ENCODE data around the gene KLHL29. TPM values are rescaled to one million over a fixed set of nuclear protein-coding genes. Genes with fewer than 3 reads are reported as not detected.

KLHL29 gene
- total RNA-seq, 1 experiment from 2014 or later = 2.4 TPM

DNA sequence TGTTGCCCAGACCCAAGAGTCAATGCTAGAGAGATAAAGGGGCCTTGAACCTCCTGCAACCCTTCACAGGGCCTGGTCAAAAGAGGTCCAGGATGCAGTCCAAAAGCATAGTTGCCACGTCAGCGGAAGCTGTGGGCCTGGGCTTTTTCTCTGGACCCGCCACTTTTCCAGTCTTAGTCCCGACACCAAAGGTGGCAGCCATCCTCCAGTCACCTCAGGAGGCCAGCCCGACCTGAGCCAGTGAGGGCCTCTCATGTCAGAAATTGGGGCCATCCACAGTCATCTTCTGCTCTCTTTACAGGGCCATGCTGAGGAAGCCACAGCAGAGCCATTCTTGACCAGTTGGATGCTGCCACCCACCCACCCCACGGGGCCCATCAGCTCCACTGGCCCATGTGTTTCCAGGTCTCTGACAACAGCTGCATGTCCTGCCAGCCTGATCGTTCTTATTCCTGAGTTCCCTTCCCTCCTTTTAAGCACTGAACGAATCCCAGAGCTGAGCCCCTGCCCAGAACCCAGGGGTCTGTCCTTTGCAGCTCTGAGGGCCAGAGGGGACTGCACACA lies 34.1 kb upstream of the KLHL29 start:
- no peak overlapping the region for H4K8ac ChIP-seq (replicated peaks; ENCODE audit: insufficient read length, low read depth, low read length)
- no peak overlapping the region for H2AK5ac ChIP-seq (ENCODE audit: insufficient read length, low read length)
- no peak overlapping the region for H3K56ac ChIP-seq (ENCODE audit: insufficient read length, low read depth, low read length)
- Mint-ChIP-seq H3K4me3 (no peak overlapping the region), H3K27ac (no peak overlapping the region; a peak in 1 of 7 replicates), H3K4me1 (peaks cover 2 to 8% of the 10 kb centered on the region in 2 experiments; a peak in 2 of 4 replicates), H3K9me3 (no peaks in the 10 kb centered on the region; a peak in 1 of 5 replicates), H3K27me3 (ENCODE audit: low read depth) (peaks cover 34% of the 10 kb centered on the region), H3K36me3 (ENCODE audit: insufficient read depth in 1 of 3, low read depth in 3 of 3) (no peaks in the 10 kb centered on the region; a peak in 2 of 7 replicates)
- no peak overlapping the region for H3K18ac ChIP-seq (ENCODE audit: insufficient read length, low read depth, low read length)
- no peak overlapping the region for H3K4me2 ChIP-seq (ENCODE audit: insufficient read depth, insufficient read length, low read length)
- H3K79me2 ChIP-seq (ENCODE audit: insufficient read depth, low read length) = no peaks in the 10 kb centered on the region
- H2BK120ac ChIP-seq (ENCODE audit: low read depth, low read length, poor library complexity, severe bottlenecking) = no peak overlapping the region
- no peak overlapping the region for H3K9ac ChIP-seq (ENCODE audit: extremely low read depth, insufficient read length, low read length)
- no CpG with 5 or more reads among the region's 8 CpGs for WGBS (ENCODE audit: extremely low coverage, insufficient read length, low lambda C conversion rate)
- H2BK15ac ChIP-seq (ENCODE audit: low read depth, low read length) = no peak overlapping the region
- no peaks in the 10 kb centered on the region for H3K23me2 ChIP-seq (ENCODE audit: insufficient read length, low read depth, low read length, poor library complexity, severe bottlenecking)
- no peak overlapping the region for H3K23ac ChIP-seq (ENCODE audit: insufficient read length, low read depth, low read length)
- no peak overlapping the region for H3K14ac ChIP-seq (ENCODE audit: insufficient read depth, low read length)
- no peak overlapping the region for H3K27ac ChIP-seq (ENCODE audit: insufficient read length, low read depth, low read length)
- H4K20me1 ChIP-seq (ENCODE audit: control insufficient read depth, insufficient read depth, insufficient read length) = no peaks in the 10 kb centered on the region
- H2BK20ac ChIP-seq (ENCODE audit: low read depth, low read length, poor library complexity, severe bottlenecking) = no peak overlapping the region
- TF ChIP-seq, protein P1, sequence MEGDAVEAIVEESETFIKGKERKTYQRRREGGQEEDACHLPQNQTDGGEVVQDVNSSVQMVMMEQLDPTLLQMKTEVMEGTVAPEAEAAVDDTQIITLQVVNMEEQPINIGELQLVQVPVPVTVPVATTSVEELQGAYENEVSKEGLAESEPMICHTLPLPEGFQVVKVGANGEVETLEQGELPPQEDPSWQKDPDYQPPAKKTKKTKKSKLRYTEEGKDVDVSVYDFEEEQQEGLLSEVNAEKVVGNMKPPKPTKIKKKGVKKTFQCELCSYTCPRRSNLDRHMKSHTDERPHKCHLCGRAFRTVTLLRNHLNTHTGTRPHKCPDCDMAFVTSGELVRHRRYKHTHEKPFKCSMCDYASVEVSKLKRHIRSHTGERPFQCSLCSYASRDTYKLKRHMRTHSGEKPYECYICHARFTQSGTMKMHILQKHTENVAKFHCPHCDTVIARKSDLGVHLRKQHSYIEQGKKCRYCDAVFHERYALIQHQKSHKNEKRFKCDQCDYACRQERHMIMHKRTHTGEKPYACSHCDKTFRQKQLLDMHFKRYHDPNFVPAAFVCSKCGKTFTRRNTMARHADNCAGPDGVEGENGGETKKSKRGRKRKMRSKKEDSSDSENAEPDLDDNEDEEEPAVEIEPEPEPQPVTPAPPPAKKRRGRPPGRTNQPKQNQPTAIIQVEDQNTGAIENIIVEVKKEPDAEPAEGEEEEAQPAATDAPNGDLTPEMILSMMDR (conservative IDR thresholded peaks at IDR 0.05) = no peak
- no peak overlapping the region for H2BK5ac ChIP-seq (ENCODE audit: insufficient read length, low read length)
- H3K4ac ChIP-seq (ENCODE audit: low read depth, low read length) = no peak overlapping the region
- H3K9me3 ChIP-seq (ENCODE audit: control insufficient read depth, low read depth, low read length) = no peaks in the 10 kb centered on the region
- H3T11ph ChIP-seq (ENCODE audit: low read length) = no peak overlapping the region
- no peaks in the 10 kb centered on the region for H3K27me3 ChIP-seq (ENCODE audit: insufficient read depth, low read length)
- no peak for DNase-seq
- H3K79me1 ChIP-seq (ENCODE audit: insufficient read depth, low read depth, low read length, poor library complexity, severe bottlenecking) = no peaks in the 10 kb centered on the region
- no peak overlapping the region for H2BK12ac ChIP-seq (ENCODE audit: insufficient read length, low read depth, low read length)
- no peak overlapping the region for H2AFZ ChIP-seq (ENCODE audit: low read length)
- no peak overlapping the region for H4K5ac ChIP-seq (ENCODE audit: insufficient read length, low read depth, low read length)
- no peak overlapping the region for H4K91ac ChIP-seq (ENCODE audit: insufficient read length, low read depth, low read length)
- no peaks in the 10 kb centered on the region for H3K4me1 ChIP-seq (ENCODE audit: insufficient read depth, low read length)
